ENCODE data around the gene RHOT2. TPM values are rescaled to one million over a fixed set of nuclear protein-coding genes. Genes with fewer than 3 reads are reported as not detected.

RHOT2 gene
- total and polyA plus RNA-seq, 9 of the 15 experiments (the other 6 are each of a cell fraction or from before 2014, with no cell fraction given): 5.0 to 373 (median 112) TPM

DNA sequence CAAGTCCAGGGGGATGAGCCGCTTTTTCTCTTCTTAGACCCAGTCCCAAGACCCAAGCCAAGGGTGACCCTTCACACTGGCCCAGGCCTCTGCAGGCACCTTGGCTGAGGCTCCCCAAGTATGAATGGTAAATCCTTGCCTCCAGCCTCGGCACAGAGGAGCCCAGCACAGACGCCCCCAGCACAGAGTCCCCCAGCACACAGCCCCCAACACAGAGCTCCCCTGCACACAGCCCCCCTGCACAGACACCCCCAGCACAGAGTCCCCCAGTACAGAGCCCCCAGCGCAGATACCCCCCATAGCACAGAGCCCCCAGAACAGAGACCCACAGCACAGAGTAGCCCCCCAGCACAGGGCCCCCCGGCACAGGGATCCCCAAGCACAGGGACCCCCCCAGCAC is 27.3 kb upstream of the RHOT2 start (continued):
- TF ChIP-seq E4F1 (CRISPR knock-in tag; IDR thresholded peaks at IDR 0.05; ENCODE audit: borderline replicate concordance) (no peak), RBM22 (IDR thresholded peaks at IDR 0.05; ENCODE audit: low read depth, low read length, poor library complexity, severe bottlenecking) (no peak), HDAC8 (tag; IDR thresholded peaks at IDR 0.05) (no peak), EWSR1 (IDR thresholded peaks at IDR 0.05; ENCODE audit: borderline replicate concordance, low read depth, partially characterized antibody) (no peak), NONO (IDR thresholded peaks at IDR 0.05; ENCODE audit: low read depth in 2 of 2, low read length in 1 of 2) (no peak), BMI1 (IDR thresholded peaks at IDR 0.05; ENCODE audit: low read length) (no peak), LARP7 (IDR thresholded peaks at IDR 0.05) (no peak), ZNF717 (CRISPR knock-in tag; IDR thresholded peaks at IDR 0.05) (no peak), CREB3 (tag; conservative IDR thresholded peaks at IDR 0.05; ENCODE audit: low read depth) (no peak)

All from K562 (cell line).